HCT116 (cell line): Measurements from ENCODE around the gene BRI3BP. TPM values are rescaled to one million over a fixed set of nuclear protein-coding genes. Genes with fewer than 3 reads are reported as not detected.

Experiments used
- ATAC-seq: fragments of 200-7000 bp; cut with Tn5 transposase; 2 replicates; pipeline ENCODE4 v1.9.1; 2020; ENCODE audit warnings: mild to moderate bottlenecking, moderate library complexity
- BruUV-seq: library from RNA; stranded (reverse); fragments of 400-500 nt; replicated peaks from 2 replicates; lab custom pipeline; 2021; lab: Mats Ljungman, UMichigan
- CTCF ChIA-PET: fragments of 300-600 bp; sonication (Branson Sonifier 250); formaldehyde crosslinking; loops from one replicate; lab custom pipeline; 2021; ENCODE audit warnings: antibody characterized with exemption; lab: Charles Lee
- POLR2A ChIA-PET: fragments of 300-600, 350-600 bp; sonication (Branson Sonifier 250); formaldehyde crosslinking; loops from one replicate; lab custom pipeline; 2021; ENCODE audit warnings: antibody characterized with exemption; lab: Charles Lee
- RAD21 ChIA-PET, 2 experiments: fragments of 300-600 bp; sonication (Branson Sonifier 250); formaldehyde crosslinking; loops; one replicate each; lab custom pipeline; 2023; ENCODE audit warnings: low total read pairs in 2 of 2; ENCODE audit not compliant: uncharacterized antibody in 2 of 2, unreplicated experiment in 2 of 2, low non-redundant PET in 1 of 2; lab: Charles Lee
- DNase-seq: peaks from one replicate; pipeline ENCODE4 v3.0.0-alpha.2; 2010; ENCODE audit warnings: low read depth, low spot score
- H2AFZ ChIP-seq: fragments of 200-600 bp; shearing (Covaris generic), sonication (generic); 2 replicates; pipeline ENCODE4 v1.6.1; 2017; ENCODE audit warnings: low read depth, mixed run types, mixed read lengths, antibody characterized with exemption, low read length; ENCODE audit not compliant: poor library complexity, severe bottlenecking
- H3K27ac ChIP-seq: 2 replicates; pipeline ENCODE4 v1.5.1; 2012; ENCODE audit warnings: low read depth, low read length
- H3K27me3 ChIP-seq: fragments of 200-600 bp; sonication (generic); 2 replicates; pipeline ENCODE4 v1.6.1; 2016; ENCODE audit warnings: mixed run types, low read length, mixed read lengths; ENCODE audit not compliant: insufficient read depth
- H3K36me3 ChIP-seq, 2 experiments: fragments of 200-500 bp in 1 of 2; fragments of 200-600 bp in 1 of 2; sonication (Bioruptor generic) in 1 of 2; sonication (generic) in 1 of 2; 2 replicates each; pipeline versions ENCODE4 v1.5.1 to v1.6.1; 2014 to 2016; ENCODE audit warnings: low read length in 2 of 2, inconsistent platforms in 1 of 2, mixed read lengths in 1 of 2, mixed run types in 1 of 2; ENCODE audit not compliant: insufficient read depth in 2 of 2, control insufficient read depth in 1 of 2
- H3K4me1 ChIP-seq, 2 experiments: fragments of 200-600 bp in 1 of 2; sonication (generic) in 1 of 2; 2 replicates each; pipeline versions ENCODE4 v1.5.1 to v1.6.1; 2012 to 2017; ENCODE audit warnings: low read length in 2 of 2, inconsistent platforms in 1 of 2, mild to moderate bottlenecking in 1 of 2, mixed read lengths in 1 of 2, mixed run types in 1 of 2, moderate library complexity in 1 of 2; ENCODE audit not compliant: insufficient read depth in 2 of 2, control insufficient read depth in 1 of 2
- H3K4me2 ChIP-seq: fragments of 200-600 bp; sonication (generic); 2 replicates; pipeline ENCODE4 v1.6.1; 2017; ENCODE audit warnings: mixed run types, low read length, mixed read lengths
- H3K4me3 ChIP-seq, 2 experiments: fragments of 200-600 bp in 1 of 2; sonication (generic) in 1 of 2; replicated peaks in 1 of 2; 2 replicates each; pipeline ENCODE4 v1.5.1; 2011 to 2016; ENCODE audit warnings: low read length in 2 of 2, control low read depth in 1 of 2, low read depth in 1 of 2, mild to moderate bottlenecking in 1 of 2, mixed read lengths in 1 of 2, mixed run types in 1 of 2
- H3K79me2 ChIP-seq: fragments of 200-600 bp; sonication (generic); 2 replicates; pipeline ENCODE4 v1.6.1; 2017; ENCODE audit warnings: mild to moderate bottlenecking, mixed run types, low read length, moderate library complexity, mixed read lengths; ENCODE audit not compliant: insufficient read depth
- H3K9ac ChIP-seq: fragments of 200-600 bp; sonication (generic); 2 replicates; pipeline ENCODE4 v1.6.1; 2016; ENCODE audit warnings: low read length, mixed read lengths
- H3K9me2 ChIP-seq: fragments of 200-600 bp; sonication (generic), shearing (Covaris generic); 2 replicates; pipeline ENCODE4 v1.6.1; 2017; ENCODE audit warnings: mixed run types, mild to moderate bottlenecking, moderate library complexity; ENCODE audit not compliant: insufficient read depth
- H3K9me3 ChIP-seq, 2 experiments: fragments of 200-500 bp in 1 of 2; fragments of 200-600 bp in 1 of 2; sonication (Bioruptor generic) in 1 of 2; sonication (generic) in 1 of 2; 2 replicates each; pipeline ENCODE4 v1.6.1; 2014 to 2017; ENCODE audit warnings: low read length in 2 of 2, mixed read lengths in 2 of 2, inconsistent platforms in 1 of 2, low read depth in 1 of 2, mild to moderate bottlenecking in 1 of 2, mixed run types in 1 of 2, moderate library complexity in 1 of 2; ENCODE audit not compliant: control insufficient read depth in 1 of 2, insufficient read depth in 1 of 2
- H4K20me1 ChIP-seq: fragments of 200-600 bp; sonication (generic), shearing (Covaris generic); 2 replicates; pipeline ENCODE4 v1.6.1; 2017; ENCODE audit warnings: mixed run types, mild to moderate bottlenecking, moderate library complexity; ENCODE audit not compliant: insufficient read depth
- CBX3 ChIP-seq: IDR thresholded peaks from 2 replicates; pipeline ENCODE4 v1.6.1; 2012; ENCODE audit warnings: low read depth
- CTCF ChIP-seq, 3 experiments: fragments of 200-600 bp in 1 of 3; sonication (generic) in 1 of 3; IDR thresholded peaks in 2 of 3; conservative IDR thresholded peaks in 1 of 3; 2 replicates each; pipeline ENCODE4 v1.5.1; 2012 to 2017; ENCODE audit warnings: low read depth in 2 of 3, low read length in 2 of 3, antibody characterized with exemption in 1 of 3, borderline replicate concordance in 1 of 3, control low read depth in 1 of 3, mild to moderate bottlenecking in 1 of 3, mixed read lengths in 1 of 3, mixed run types in 1 of 3, moderate library complexity in 1 of 3; ENCODE audit not compliant: insufficient read depth in 1 of 3
- EGR1 ChIP-seq: IDR thresholded peaks from 2 replicates; pipeline ENCODE4 v1.6.1; 2012; ENCODE audit warnings: low read depth
- ELF1 ChIP-seq: IDR thresholded peaks from 2 replicates; pipeline ENCODE4 v1.6.1; 2012; ENCODE audit warnings: low read depth, borderline replicate concordance
- EZH2phosphoT487 ChIP-seq: fragments of 200-600 bp; IDR thresholded peaks from 2 replicates; pipeline ENCODE4 v1.6.1; 2018; ENCODE audit warnings: antibody characterized with exemption, borderline replicate concordance
- JUND ChIP-seq: IDR thresholded peaks from 2 replicates; pipeline ENCODE4 v1.6.1; 2012
- POLR2A ChIP-seq: IDR thresholded peaks from 2 replicates; pipeline ENCODE4 v1.7.0; 2011; ENCODE audit warnings: borderline replicate concordance; ENCODE audit not compliant: insufficient read depth, insufficient read length; ENCODE audit errors: extremely low read depth
- SIN3A ChIP-seq: IDR thresholded peaks from 2 replicates; pipeline ENCODE4 v1.6.1; 2012; ENCODE audit warnings: low read depth
- SP1 ChIP-seq: IDR thresholded peaks from 2 replicates; pipeline ENCODE4 v1.6.1; 2012; ENCODE audit warnings: low read depth
- SRF ChIP-seq: IDR thresholded peaks from 2 replicates; pipeline ENCODE4 v1.6.1; 2012; ENCODE audit warnings: low read depth
- TCF7L2 ChIP-seq: IDR thresholded peaks from 2 replicates; pipeline ENCODE4 v1.7.0; 2011; ENCODE audit warnings: borderline replicate concordance, inconsistent platforms; ENCODE audit not compliant: insufficient read depth, insufficient read length; ENCODE audit errors: extremely low read depth
- YY1 ChIP-seq: IDR thresholded peaks from 2 replicates; pipeline ENCODE4 v1.6.1; 2011; ENCODE audit warnings: low read length, low read depth, moderate library complexity, mild to moderate bottlenecking; ENCODE audit not compliant: insufficient replicate concordance; ENCODE audit errors: extremely low read depth
- ZFX ChIP-seq: fragments of 450-650 bp; IDR thresholded peaks from 2 replicates; pipeline ENCODE4 v1.6.1; 2017
- intact Hi-C: fragments of 100-400 bp; cut with micrococcal nuclease; formaldehyde crosslinking; loops from 2 replicates; pipeline ENCODE4 v1.10.0; 2022
- total RNA-seq: library from RNA; stranded (reverse); gene quantifications from one replicate; pipeline ENCODE4 v1.2.1, GENCODE V29; 2021; ENCODE audit not compliant: unreplicated experiment
- TF ChIP-seq, protein P1 (sequence below): IDR thresholded peaks from 2 replicates; pipeline ENCODE4 v1.6.1; 2012
- TF ChIP-seq, protein P2 (sequence below): IDR thresholded peaks from 2 replicates; pipeline ENCODE4 v1.6.1; 2012; ENCODE audit warnings: low read depth
- TF ChIP-seq, protein P3 (sequence below): IDR thresholded peaks from 2 replicates; pipeline ENCODE4 v1.6.1; 2011; ENCODE audit warnings: mild to moderate bottlenecking, low read length, moderate library complexity; ENCODE audit not compliant: insufficient replicate concordance; ENCODE audit errors: extremely low read depth
- TF ChIP-seq, protein P4 (sequence below): IDR thresholded peaks from 2 replicates; pipeline ENCODE4 v1.6.1; 2012

BRI3BP gene
- total RNA-seq, 1 experiment from 2014 or later: 40.1 TPM

GRCh38 chr12:124947013-124947412 is 46.4 kb upstream of the BRI3BP start:
- Histone ChIP-seq H3K4me3 (no peak overlapping the region), H3K27me3 (no peaks in the 10 kb centered on the region), H3K9me2 (no peaks in the 10 kb centered on the region), H4K20me1 (no peaks in the 10 kb centered on the region), H3K36me3 (peaks cover 3 to 23% of the 10 kb centered on the region in 2 experiments; a peak in 3 of 4 replicates), H3K4me1 (peaks cover 0 to under 1% of the 10 kb centered on the region in 2 experiments; a peak in 1 of 4 replicates), H3K4me2 (no peak overlapping the region), H3K27ac (no peak overlapping the region), H3K9me3 (no peaks in the 10 kb centered on the region), H3K79me2 (no peaks in the 10 kb centered on the region), H2AFZ (no peak overlapping the region), H3K9ac (no peak overlapping the region)
- no peak for ATAC-seq
- ChIA-PET RAD21 (no interaction called here), POLR2A (no interaction called here), CTCF (no interaction called here)
- intact Hi-C loops: no loop called here
- BruUV-seq: no TSS peak
- no peak for DNase-seq
- TF ChIP-seq, protein P1, sequence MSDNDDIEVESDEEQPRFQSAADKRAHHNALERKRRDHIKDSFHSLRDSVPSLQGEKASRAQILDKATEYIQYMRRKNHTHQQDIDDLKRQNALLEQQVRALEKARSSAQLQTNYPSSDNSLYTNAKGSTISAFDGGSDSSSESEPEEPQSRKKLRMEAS: no peak
- no peak for TF ChIP-seq SRF
- TF ChIP-seq, protein P2, sequence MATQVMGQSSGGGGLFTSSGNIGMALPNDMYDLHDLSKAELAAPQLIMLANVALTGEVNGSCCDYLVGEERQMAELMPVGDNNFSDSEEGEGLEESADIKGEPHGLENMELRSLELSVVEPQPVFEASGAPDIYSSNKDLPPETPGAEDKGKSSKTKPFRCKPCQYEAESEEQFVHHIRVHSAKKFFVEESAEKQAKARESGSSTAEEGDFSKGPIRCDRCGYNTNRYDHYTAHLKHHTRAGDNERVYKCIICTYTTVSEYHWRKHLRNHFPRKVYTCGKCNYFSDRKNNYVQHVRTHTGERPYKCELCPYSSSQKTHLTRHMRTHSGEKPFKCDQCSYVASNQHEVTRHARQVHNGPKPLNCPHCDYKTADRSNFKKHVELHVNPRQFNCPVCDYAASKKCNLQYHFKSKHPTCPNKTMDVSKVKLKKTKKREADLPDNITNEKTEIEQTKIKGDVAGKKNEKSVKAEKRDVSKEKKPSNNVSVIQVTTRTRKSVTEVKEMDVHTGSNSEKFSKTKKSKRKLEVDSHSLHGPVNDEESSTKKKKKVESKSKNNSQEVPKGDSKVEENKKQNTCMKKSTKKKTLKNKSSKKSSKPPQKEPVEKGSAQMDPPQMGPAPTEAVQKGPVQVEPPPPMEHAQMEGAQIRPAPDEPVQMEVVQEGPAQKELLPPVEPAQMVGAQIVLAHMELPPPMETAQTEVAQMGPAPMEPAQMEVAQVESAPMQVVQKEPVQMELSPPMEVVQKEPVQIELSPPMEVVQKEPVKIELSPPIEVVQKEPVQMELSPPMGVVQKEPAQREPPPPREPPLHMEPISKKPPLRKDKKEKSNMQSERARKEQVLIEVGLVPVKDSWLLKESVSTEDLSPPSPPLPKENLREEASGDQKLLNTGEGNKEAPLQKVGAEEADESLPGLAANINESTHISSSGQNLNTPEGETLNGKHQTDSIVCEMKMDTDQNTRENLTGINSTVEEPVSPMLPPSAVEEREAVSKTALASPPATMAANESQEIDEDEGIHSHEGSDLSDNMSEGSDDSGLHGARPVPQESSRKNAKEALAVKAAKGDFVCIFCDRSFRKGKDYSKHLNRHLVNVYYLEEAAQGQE: no peak
- no peak for TF ChIP-seq SP1
- no peak for TF ChIP-seq CBX3
- TF ChIP-seq, protein P3, sequence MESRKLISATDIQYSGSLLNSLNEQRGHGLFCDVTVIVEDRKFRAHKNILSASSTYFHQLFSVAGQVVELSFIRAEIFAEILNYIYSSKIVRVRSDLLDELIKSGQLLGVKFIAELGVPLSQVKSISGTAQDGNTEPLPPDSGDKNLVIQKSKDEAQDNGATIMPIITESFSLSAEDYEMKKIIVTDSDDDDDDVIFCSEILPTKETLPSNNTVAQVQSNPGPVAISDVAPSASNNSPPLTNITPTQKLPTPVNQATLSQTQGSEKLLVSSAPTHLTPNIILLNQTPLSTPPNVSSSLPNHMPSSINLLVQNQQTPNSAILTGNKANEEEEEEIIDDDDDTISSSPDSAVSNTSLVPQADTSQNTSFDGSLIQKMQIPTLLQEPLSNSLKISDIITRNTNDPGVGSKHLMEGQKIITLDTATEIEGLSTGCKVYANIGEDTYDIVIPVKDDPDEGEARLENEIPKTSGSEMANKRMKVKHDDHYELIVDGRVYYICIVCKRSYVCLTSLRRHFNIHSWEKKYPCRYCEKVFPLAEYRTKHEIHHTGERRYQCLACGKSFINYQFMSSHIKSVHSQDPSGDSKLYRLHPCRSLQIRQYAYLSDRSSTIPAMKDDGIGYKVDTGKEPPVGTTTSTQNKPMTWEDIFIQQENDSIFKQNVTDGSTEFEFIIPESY: no peak
- no peak for TF ChIP-seq POLR2A
- no peak for TF ChIP-seq EGR1
- TF ChIP-seq JUND: no peak
- no peak for TF ChIP-seq SIN3A
- TF ChIP-seq, protein P4, sequence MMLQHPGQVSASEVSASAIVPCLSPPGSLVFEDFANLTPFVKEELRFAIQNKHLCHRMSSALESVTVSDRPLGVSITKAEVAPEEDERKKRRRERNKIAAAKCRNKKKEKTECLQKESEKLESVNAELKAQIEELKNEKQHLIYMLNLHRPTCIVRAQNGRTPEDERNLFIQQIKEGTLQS: no peak
- no peak for TF ChIP-seq EZH2phosphoT487
- no peak for TF ChIP-seq YY1
- TF ChIP-seq ELF1: no peak
- no peak for TF ChIP-seq ZFX
- TF ChIP-seq CTCF (IDR thresholded peaks at IDR 0.05 in 2 of 3, conservative IDR thresholded peaks at IDR 0.05 in 1 of 3; ENCODE audit: borderline replicate concordance in 1 of 3, insufficient read depth in 1 of 3, low read depth in 2 of 3, low read length in 2 of 3): no peak
- no peak for TF ChIP-seq TCF7L2
